GM12892 (cell line): ENCODE results near the gene ASCL2.

ENCODE experiments used
- POLR2A ChIP-seq: IDR thresholded peaks from 2 replicates; pipeline ENCODE4 v1.6.1; 2011; ENCODE audit warnings: low read depth, low read length, control low read depth
- POLR2AphosphoS5 ChIP-seq: IDR thresholded peaks from 2 replicates; pipeline ENCODE4 v1.6.1; 2011; ENCODE audit warnings: low read depth, low read length, control low read depth
- TAF1 ChIP-seq: IDR thresholded peaks from 2 replicates; pipeline ENCODE4 v1.6.1; 2011; ENCODE audit warnings: low read depth, mild to moderate bottlenecking, control low read depth, low read length, borderline replicate concordance

DNA sequence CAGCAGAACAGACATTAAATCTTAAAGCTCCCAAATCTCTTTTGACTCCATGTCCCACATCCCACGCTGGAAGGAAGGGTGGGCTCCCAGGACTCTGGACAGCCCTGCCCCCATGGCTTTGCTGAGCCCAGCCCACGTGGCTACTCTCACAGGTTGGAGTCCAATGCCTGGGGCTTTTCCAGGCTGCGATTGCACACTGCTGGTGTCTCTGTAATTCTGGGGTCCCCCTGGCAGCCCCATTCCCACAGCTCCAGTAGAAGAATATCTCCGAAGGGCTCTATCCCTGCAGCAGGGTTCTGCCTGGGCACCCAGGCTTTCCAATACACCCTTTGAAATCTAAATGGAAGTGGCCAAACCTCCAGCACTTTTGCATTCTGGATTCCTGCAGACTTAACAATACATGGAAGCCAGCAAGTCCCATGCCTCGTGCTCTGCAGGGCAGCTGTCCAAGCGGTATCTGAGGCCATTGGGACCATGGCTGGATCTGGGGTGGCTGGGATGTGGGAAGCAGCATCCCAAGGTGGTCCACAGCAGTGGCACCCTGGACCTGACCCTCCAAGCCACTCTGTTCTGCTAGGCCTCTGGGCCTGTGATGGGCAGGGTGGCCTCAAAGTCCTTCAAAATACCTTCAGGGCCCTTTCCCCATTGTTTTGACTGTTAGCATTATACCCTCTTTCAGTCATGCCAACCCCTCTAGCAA lies 50.9 kb downstream of the ASCL2 start:
- TF ChIP-seq POLR2AphosphoS5 (no peak), POLR2A (no peak), TAF1 (no peak)
